AML-193 (cell line): Measurements from ENCODE around the gene ALKBH2.

Source experiments
- DNase-seq, 2 experiments: peaks; one replicate each; lab custom pipeline; 2025; lab: John Stamatoyannopoulos, UW

Gene ALKBH2

DNA sequence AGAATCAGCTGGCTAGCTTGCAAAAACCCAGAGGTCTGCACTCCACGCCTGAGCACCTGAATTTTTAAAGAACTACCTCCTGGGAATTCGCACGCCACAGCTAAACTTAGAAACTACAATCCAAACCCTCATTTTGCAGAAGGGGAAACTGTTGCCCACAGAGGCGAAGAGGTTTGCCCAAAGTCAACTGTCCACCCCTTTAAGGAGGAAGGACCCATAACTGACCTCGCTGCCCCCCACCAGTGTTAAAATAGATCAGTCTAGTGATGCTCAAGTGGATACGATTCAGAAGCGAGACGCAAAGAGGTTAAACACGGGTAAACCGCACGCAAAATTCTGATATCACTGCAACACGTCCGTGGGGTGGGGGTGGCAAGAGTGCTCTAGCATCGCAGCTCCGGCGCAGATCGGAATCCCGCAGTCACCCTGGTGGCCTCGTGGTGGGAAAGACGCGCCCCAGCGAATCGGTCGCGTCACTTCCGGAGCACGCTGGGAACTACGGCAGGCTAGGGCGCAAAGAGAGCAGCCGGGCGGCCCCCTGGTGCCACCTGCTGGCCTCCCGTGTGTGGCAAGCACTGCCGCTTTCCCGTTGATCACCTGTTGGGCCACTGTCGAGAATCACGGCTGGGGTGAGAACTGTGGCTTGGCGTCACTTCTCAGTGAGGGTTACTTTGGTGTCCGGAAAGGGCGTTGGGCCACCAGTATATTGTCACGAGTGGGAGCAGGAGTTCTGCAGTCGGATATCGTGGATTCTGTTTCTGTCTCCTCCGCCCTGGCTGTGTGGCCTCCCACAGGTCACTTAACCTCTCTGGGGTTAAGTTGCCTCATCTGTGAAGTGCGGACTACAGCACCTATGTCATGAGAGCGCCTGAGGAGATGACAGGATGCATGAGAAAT, at the start of gene ALKBH2:
Gene ALKBH2, minus strand, starts transcription at position 451 of the 897 bp plus-strand sequence. CDS start 686 bp downstream, outside the sequence.
- DNase-seq = peak; percentile 78 to 85

DNA sequence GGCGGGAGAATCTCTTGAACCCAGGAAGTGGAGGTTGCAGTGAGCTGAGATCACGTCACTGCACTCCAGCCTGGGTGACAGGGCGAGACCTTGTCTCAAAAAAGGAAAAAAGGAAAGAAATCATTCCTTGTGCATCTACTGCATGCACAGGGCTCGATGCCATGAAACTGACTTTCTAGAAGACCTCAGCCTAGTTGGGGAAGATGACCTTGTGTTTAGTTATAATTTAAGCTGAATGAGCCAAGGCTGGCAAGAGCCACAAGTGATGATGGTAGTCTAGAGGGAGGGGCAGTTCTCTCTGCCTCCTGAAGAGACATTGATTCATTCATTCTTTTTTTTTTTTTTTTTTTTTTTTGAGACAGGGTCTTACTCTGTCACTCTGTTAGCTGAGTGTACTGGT, 47.3 kb upstream of the ALKBH2 start:
- no peak for DNase-seq

- no peak for DNase-seq
Measured at GRCh38 chr12:109139791-109140190, 46.5 kb upstream of the ALKBH2 start.

DNA sequence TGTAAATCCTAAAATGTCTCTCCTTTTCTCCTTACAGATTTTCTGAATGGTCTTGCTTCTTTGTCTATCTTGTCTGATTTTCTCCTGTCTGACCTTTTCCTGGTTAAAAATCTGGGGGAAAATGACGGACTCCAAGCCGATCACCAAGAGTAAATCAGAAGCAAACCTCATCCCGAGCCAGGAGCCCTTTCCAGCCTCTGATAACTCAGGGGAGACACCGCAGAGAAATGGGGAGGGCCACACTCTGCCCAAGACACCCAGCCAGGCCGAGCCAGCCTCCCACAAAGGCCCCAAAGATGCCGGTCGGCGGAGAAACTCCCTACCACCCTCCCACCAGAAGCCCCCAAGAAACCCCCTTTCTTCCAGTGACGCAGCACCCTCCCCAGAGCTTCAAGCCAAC, 46.1 kb upstream of the ALKBH2 start:
- no peak for DNase-seq

DNA sequence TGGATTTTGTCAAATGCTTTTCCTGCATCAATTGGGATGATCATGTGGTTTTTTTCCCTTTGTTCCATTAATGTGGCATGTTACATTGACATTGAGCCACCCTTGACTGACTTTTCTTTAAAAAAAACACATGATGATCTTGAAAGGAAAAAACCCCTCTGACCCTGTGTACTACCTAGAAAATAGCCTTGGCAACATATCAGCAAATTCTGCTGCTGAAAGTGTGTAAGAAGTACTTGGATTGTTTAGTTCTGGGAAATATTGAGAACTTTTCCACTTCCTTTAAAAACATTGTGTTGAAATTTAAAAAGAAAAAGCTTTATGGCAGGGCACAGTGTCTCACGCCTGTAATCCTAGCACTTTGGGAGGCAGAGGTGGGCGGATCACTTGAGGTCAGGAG, 43.8 kb upstream of the ALKBH2 start:
- DNase-seq = no peak

DNA sequence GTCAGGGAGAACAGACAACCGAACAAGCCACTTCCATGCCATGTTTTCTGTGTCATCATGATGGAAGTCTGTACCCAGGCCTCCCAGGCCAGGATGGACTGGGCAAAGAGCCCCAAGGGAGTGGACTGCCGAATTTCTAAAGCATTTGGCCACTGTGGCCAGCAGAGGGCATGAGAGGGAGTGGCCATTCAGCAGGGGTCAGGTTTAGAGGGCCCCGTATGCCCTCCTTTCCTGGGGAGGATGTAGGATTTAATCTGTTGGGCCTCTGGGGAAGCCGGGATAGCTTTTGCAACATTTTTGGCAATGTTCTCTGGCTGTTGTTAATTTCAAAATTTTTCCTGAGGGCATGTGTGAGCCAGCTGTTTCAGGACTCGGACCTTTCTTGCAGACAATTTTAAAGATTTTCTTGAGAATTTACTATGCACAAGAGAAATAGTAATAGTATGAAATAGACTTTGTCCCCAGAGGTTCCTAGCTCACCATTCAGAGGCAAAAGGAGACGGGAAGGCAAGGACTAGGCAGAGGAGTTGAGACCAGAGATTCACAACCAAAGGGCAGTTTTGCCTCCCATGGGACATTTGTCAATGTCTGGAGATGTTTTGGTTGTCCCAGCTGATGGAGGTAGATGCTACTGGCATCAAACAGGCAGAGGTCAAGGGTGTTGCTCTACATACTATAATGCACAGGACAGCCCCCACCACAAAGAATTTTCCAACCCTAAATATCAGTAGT, 41.1 kb upstream of the ALKBH2 start:
- DNase-seq = no peak

GRCh38 chr12:109131154-109132050, 38.1 kb upstream of the ALKBH2 start:
- DNase-seq = no peak

- no peak for DNase-seq
Measured at GRCh38 chr12:109130297-109131153, 37.3 kb upstream of the ALKBH2 start.

- no peak for DNase-seq
Measured at GRCh38 chr12:109127533-109128242, 34.4 kb upstream of the ALKBH2 start.

- no peak for DNase-seq
Measured at GRCh38 chr12:109126784-109127183, 33.5 kb upstream of the ALKBH2 start.

- DNase-seq = no peak
Measured at GRCh38 chr12:109125791-109126190, 32.5 kb upstream of the ALKBH2 start.

- no peak for DNase-seq
Measured at GRCh38 chr12:109124878-109125648, 31.8 kb upstream of the ALKBH2 start.

- DNase-seq = no peak
Measured at GRCh38 chr12:109121346-109121880, 28.1 kb upstream of the ALKBH2 start.

DNA sequence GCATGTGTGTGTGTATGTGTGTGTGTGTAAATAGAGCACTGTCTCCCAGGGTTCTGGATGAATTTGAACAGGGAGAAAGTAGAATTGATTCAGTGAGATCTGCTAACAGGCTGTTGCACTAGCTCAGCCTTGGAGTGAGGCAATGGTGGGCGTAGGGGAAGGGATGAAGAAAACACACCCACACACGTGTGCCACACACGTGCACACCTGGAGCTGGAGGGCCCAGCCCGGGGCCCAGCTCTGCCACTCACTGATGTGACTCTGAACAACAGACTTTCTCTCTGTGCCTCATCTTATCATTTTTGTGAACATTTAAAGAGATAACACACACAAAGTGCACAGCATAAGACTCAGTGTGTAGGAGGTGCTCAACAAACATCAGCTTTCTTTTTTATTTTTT, 27.3 kb upstream of the ALKBH2 start:
- no peak for DNase-seq

DNA sequence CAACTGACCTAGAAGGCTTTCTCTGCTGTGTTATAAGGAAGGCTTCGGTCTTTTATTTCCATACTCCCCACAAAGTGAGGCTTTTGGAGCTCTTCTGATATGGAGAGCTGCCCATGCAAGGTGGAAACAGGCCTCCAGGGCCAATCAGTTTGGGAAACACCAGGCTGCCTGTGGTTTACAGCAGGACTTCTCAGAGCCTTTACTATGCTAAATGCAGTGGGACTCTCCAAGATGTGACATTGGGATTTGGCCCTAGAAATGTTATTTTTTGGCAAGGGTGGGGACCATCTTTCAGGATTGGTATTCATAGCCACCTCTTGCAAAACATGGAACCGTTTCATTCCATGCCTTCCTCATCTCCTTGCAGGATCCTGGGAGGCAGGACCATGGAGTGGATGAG, 26.8 kb upstream of the ALKBH2 start:
- no peak for DNase-seq

DNA sequence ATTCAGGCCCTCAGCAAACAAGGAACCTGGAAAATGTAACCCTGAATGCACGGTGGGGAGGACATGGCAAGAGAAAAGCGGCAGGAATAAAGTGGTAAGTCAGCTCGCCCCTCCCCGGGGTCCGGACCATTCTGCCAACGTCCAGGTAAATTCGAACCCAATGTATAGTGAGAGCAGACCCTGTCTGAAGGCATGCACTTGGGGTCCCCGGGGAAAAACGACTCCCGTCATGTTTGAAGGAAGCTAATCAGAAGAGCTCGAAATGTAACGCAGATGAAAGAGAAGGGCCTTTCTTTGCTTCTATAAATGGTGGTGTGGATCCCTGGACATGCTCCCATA, 23.3 kb upstream of the ALKBH2 start:
- no peak for DNase-seq

- no peak for DNase-seq
Measured at GRCh38 chr12:109115758-109116610, 22.7 kb upstream of the ALKBH2 start, which contains the start of gene ACACB. ACACB (plus strand) TSS chr12:109116587; CDS start chr12:109139406, 22,819 bp downstream.

DNA sequence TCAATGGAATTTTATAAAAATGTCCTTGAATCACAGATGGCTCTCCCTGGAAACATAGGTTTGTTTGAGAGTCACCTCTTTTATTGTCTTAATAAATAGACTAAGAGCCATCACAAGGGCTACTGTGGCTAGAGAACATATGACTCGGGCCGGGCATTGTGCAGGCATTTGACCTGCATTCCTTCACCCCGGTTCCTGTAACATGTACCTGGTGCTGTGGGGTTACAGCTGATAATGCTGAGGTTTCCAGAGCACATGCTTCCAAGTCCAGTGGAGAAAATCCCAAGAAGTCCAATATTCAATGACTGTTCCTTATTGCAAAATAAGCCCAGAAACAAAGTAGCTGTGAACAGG, 22.1 kb upstream of the ALKBH2 start:
- DNase-seq = no peak

DNA sequence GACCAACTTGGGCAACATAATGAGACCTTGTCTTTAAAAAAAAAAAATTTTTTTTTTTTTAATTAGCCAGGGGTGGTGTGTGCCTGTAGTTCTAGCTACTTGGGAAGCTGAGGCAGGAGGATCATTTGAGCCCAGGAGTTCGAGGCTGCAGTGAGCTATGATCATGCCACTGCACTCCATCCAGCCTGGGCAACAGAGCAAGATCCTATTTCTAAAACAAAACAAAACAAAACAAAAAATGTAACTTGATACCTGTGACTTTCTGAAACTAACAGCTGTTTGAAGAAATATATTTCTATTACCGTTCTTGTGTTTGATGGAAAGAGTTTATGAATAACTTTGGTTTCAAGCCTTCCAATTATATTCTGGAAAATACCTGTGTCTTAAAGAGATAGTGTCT, 21.4 kb upstream of the ALKBH2 start:
- no peak for DNase-seq
